Activated CD4-positive, alpha-beta T cell treated with anti-CD3 and anti-CD28 coated beads for 36 hours (primary cell): ENCODE results near the gene TRAPPC10. TPM values are rescaled to one million over a fixed set of nuclear protein-coding genes. Genes with fewer than 3 reads are reported as not detected.

Experiments
- ATAC-seq: fragments of 200-7000 bp; cut with Tn5 transposase; one replicate; pipeline ENCODE4 v1.10.0; 2021; ENCODE audit warnings: mild to moderate bottlenecking, moderate library complexity
- CTCF ChIA-PET: fragments of 350-600 bp; sonication (Branson Sonifier 250); formaldehyde crosslinking; loops from one replicate; lab custom pipeline; 2021; ENCODE audit warnings: antibody characterized with exemption; lab: Charles Lee
- POLR2A ChIA-PET: fragments of 350-600 bp; sonication (Branson Sonifier 250); formaldehyde crosslinking; loops from one replicate; lab custom pipeline; 2021; ENCODE audit warnings: antibody characterized with exemption, inconsistent platforms; lab: Charles Lee
- DNase-seq: peaks from one replicate; pipeline ENCODE4 v3.0.0-alpha.2; 2020
- H3K27ac Mint-ChIP-seq: one replicate; pipeline ENCODE4 v1.8.0; 2021; ENCODE audit warnings: mixed read lengths
- H3K27me3 Mint-ChIP-seq: one replicate; pipeline ENCODE4 v1.8.0; 2021; ENCODE audit warnings: mixed read lengths
- H3K36me3 Mint-ChIP-seq: one replicate; pipeline ENCODE4 v1.8.0; 2021; ENCODE audit warnings: low read depth, mixed read lengths
- H3K4me1 Mint-ChIP-seq: one replicate; pipeline ENCODE4 v1.8.0; 2021; ENCODE audit warnings: mixed read lengths
- H3K4me3 Mint-ChIP-seq: one replicate; pipeline ENCODE4 v1.8.0; 2021; ENCODE audit warnings: mild to moderate bottlenecking, moderate library complexity, mixed read lengths
- H3K9me3 Mint-ChIP-seq: one replicate; pipeline ENCODE4 v1.8.0; 2021; ENCODE audit warnings: low read depth, mixed read lengths
- intact Hi-C, 2 experiments: fragments of 100-400 bp; cut with DNase I in 1 of 2; cut with micrococcal nuclease in 1 of 2; formaldehyde crosslinking; loops; one replicate each; pipeline versions ENCODE4 v1.14.2 to v1.15.1; 2022 to 2024; cut with DNase I, micrococcal nuclease
- total RNA-seq, 2 experiments: library from RNA; stranded (reverse); gene quantifications; one replicate each; pipeline ENCODE4 v1.2.3, GENCODE V29; 2021

TRAPPC10 gene
- total RNA-seq, 2 experiments from 2014 or later = 40.2 to 58.7 TPM

DNA sequence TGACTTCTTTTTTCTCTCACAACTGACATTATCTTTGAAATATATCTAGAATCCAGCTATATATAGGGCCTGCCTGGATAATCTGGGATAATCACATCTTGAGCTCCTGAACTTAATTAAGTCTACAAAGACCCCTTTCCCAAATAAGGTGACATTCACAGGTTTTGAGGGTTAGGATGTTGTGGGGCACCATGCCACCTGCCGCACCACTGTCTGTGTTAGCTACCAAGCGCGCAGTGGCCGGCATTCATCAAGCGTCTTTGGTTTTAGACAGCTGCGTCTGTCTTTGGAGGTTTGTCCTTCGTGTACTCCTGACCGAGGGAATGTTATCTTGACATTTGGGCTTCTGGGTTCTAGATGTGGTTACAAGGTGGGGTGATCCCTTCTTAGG lies 7.5 kb downstream of the TRAPPC10 start:
- no peaks in the 10 kb centered on the region for H3K9me3 Mint-ChIP-seq
- H3K4me3 Mint-ChIP-seq = no peak overlapping the region
- peaks cover 11% of the 10 kb centered on the region for H3K36me3 Mint-ChIP-seq
- DNase-seq (no peak), ATAC-seq (no peak)
- H3K27ac Mint-ChIP-seq = peak overlapping the region; percentile 69
- H3K27me3 Mint-ChIP-seq = no peaks in the 10 kb centered on the region
- peaks cover 86% of the 10 kb centered on the region for H3K4me1 Mint-ChIP-seq
- intact Hi-C loops = loop anchor here in 1 of 2 experiments (10.0 kb wide), 1 partner anchor 905 kb away; the partner anchor contains the start of gene ITGB2
- POLR2A ChIA-PET = interaction anchor here (0.7 to 1.1 kb wide), 3 partner anchors 32 to 67 kb away, joined by 3 to 4 read pairs (median 3); no protein-coding TSS in a partner anchor
- CTCF ChIA-PET = interaction anchor here (0.6 to 1.1 kb wide), 4 partner anchors 31 to 93 kb away, joined by 3 to 4 read pairs (median 4); no protein-coding TSS in a partner anchor

DNA sequence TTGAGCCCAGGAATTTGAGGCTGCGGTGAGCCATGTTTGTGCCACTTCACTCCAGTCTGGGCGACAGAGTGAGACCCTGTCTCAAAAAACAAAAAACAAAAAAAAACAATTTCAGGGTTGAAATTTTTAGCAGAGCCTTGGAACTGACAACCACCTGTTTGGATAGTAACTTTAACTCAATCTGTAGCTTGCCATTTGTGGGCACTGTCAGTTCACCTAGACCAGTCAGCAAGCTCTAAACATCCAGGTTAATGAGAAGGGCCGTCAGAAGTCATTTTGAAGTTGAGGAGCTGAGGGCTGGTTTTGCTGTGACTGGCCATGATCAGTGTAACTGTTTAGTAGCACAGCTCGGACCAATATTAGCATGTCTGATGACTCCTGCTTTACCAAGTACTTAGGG lies 8.4 kb downstream of the TRAPPC10 start:
- DNase-seq (no peak), ATAC-seq (no peak)
- intact Hi-C loops = no loop called here
- Mint-ChIP-seq H3K9me3 (no peaks in the 10 kb centered on the region), H3K27ac (peak overlapping the region; percentile 16), H3K4me3 (no peak overlapping the region), H3K36me3 (peaks cover 11% of the 10 kb centered on the region), H3K4me1 (peaks cover 88% of the 10 kb centered on the region), H3K27me3 (no peaks in the 10 kb centered on the region)
- ChIA-PET POLR2A (interaction anchor here (0.6 to 1.1 kb wide), 2 partner anchors 31 to 178 kb away, joined by 3 read pairs; no protein-coding TSS in a partner anchor), CTCF (interaction anchor here (0.5 to 1.2 kb wide), 2 partner anchors 10 to 25 kb away, joined by 3 to 5 read pairs; no protein-coding TSS in a partner anchor)

DNA sequence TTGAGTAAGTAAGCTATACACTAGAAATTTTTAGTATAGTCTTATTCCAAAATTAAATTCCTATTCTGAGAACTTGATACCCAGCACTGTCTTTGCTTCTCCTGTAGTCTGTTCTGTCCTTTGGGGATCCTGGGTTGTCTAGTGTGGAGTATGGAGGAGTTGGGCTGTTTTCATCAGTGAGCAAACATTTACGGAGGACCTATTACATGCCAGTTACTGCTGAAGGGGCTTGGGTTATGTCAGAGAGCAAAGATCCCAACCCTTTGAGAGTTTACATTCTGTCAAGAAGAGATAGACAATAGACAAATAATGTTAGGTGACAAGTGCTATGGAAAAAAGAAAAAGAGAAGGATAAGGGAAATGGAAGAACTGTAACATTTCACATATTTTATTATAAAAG lies 9.0 kb downstream of the TRAPPC10 start:
- ATAC-seq = no peak
- DNase-seq = no peak
- H3K27me3 Mint-ChIP-seq = no peaks in the 10 kb centered on the region
- H3K4me3 Mint-ChIP-seq = no peak overlapping the region
- H3K27ac Mint-ChIP-seq = peak overlapping the region; percentile 27
- POLR2A ChIA-PET = no interaction called here
- H3K4me1 Mint-ChIP-seq = peaks cover 88% of the 10 kb centered on the region
- H3K9me3 Mint-ChIP-seq = no peaks in the 10 kb centered on the region
- CTCF ChIA-PET = interaction anchor here (1.2 kb wide), 1 partner anchor 10 kb away, joined by 5 read pairs; no protein-coding TSS in a partner anchor
- peaks cover 13% of the 10 kb centered on the region for H3K36me3 Mint-ChIP-seq
- intact Hi-C loops = no loop called here

DNA sequence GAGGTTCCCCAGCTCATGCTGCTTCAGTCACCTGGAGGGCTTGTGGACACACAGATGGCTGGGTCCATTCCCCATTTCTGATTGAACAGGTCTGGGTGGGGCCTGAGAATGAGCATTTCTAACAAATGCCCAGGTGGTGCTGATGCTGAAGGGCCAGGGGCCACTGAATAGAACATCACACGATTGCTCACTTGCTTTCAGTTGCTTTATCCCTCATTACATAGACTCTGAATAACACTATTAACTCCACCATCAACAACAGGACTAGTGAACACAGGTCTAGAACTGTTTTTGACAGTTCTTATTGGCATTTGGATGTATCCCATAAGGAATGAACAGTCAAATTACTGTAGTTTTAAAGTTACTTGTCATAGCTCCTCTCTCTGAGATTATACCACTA lies 12.1 kb downstream of the TRAPPC10 start:
- DNase-seq = peak; percentile 30
- POLR2A ChIA-PET = interaction anchor here (0.7 kb wide), 1 partner anchor 238 kb away, joined by 4 read pairs; no protein-coding TSS in a partner anchor
- peaks cover 15% of the 10 kb centered on the region for H3K36me3 Mint-ChIP-seq
- H3K4me3 Mint-ChIP-seq = no peak overlapping the region
- H3K4me1 Mint-ChIP-seq = peaks cover 87% of the 10 kb centered on the region
- H3K27me3 Mint-ChIP-seq = no peaks in the 10 kb centered on the region
- ATAC-seq = peak; percentile 32
- intact Hi-C loops = no loop called here
- CTCF ChIA-PET = interaction anchor here (0.7 to 2.5 kb wide), 4 partner anchors 9 to 274 kb away, joined by 3 to 12 read pairs (median 4); no protein-coding TSS in a partner anchor
- no peaks in the 10 kb centered on the region for H3K9me3 Mint-ChIP-seq
- peak overlapping the region; percentile 49 for H3K27ac Mint-ChIP-seq

DNA sequence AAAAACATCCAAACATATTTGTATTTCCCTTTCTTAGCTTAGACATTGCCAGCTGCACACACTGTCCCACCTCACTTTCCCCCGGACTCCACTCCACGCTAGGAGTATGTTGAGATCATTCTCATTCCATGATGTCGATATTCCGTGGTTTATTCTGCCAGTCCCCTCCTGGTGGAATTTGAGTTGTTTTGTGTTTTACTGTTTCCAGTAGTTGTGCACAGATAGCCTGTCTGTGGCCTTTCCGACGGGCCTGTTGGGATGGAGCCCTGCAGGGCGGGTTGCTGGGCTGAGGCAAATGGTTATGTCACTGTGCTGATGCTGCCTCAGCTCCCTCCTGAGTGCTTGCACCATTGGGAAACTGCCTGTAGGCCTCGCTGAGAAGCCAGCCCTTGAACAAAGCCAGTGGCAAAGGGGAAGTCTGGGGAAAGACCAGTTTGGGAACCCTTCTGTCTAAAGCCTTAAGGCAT lies 12.8 kb downstream of the TRAPPC10 start:
- ChIA-PET POLR2A (no interaction called here), CTCF (interaction anchor here (1.3 to 2.5 kb wide), 2 partner anchors 10 to 12 kb away, joined by 4 to 12 read pairs; no protein-coding TSS in a partner anchor)
- H3K9me3 Mint-ChIP-seq = no peaks in the 10 kb centered on the region
- DNase-seq = peak; percentile 22
- peak overlapping the region; percentile 83 for H3K27ac Mint-ChIP-seq
- no peak overlapping the region for H3K4me3 Mint-ChIP-seq
- peaks cover 86% of the 10 kb centered on the region for H3K4me1 Mint-ChIP-seq
- H3K36me3 Mint-ChIP-seq = peaks cover 15% of the 10 kb centered on the region
- no peak for ATAC-seq
- intact Hi-C loops = loop anchor here (1.0 kb wide), 2 partner anchors 11 to 13 kb away; partner anchors contain the start of gene TRAPPC10 (in 1 of the 2)
- H3K27me3 Mint-ChIP-seq = no peaks in the 10 kb centered on the region

DNA sequence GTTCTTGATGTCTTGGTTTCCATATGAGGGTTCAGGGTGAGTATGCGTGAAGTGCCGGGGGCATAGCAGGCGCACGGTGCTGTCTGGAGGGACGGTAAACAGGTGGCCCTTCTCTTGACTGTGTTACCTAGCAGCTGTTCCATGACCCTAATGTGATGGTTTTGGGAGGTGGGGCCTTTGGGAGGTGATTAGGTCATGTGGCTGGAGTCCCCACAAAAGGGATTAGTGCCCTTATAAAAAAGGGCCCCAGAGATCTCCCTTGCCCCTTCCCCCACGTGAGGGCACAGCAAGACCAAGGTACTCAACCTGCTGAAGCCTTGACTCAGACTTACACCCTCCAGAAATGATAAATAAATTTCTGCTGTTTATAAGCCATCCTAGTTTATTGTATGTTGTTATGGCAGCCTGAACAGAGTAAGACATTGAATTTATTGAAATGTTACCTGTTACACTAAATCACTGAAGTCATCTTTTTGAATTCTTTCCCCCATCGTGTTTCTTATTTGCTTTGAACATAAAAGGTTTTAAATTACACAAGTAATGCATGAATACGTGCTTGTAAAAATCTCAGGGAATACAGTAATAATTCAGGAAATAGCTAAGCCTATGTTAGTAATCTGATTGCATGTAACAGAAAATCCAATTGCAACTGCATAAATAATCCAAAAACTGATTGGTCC lies 15.6 kb downstream of the TRAPPC10 start:
- intact Hi-C loops = no loop called here
- ATAC-seq (no peak), DNase-seq (no peak)
- Mint-ChIP-seq H3K9me3 (no peaks in the 10 kb centered on the region), H3K36me3 (peaks cover 20% of the 10 kb centered on the region), H3K27ac (no peak overlapping the region), H3K27me3 (no peaks in the 10 kb centered on the region), H3K4me1 (peaks cover 68% of the 10 kb centered on the region), H3K4me3 (no peak overlapping the region)
- ChIA-PET POLR2A (no interaction called here), CTCF (no interaction called here)

DNA sequence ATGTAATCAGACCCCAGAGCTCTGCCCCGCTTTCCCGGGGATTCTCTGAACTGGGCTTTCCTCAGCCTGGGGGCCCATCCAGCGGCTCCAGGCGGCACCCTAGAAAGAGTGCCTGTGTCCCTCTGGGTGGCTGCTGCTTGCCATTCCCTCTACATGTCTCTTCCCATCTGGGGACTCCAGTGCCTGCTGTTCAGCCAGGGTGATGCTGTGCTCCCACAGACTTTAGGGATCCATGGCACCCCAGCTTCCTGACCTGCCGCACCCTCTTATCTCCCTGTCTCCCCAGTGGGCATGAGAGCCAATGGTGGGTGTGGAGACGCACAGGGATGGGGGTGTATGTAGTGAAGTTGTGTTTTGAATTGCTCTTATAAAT lies 16.2 kb downstream of the TRAPPC10 start:
- ChIA-PET CTCF (no interaction called here), POLR2A (no interaction called here)
- no peaks in the 10 kb centered on the region for H3K9me3 Mint-ChIP-seq
- peaks cover 66% of the 10 kb centered on the region for H3K4me1 Mint-ChIP-seq
- DNase-seq (no peak), ATAC-seq (no peak)
- H3K4me3 Mint-ChIP-seq = no peak overlapping the region
- no peak overlapping the region for H3K27ac Mint-ChIP-seq
- peaks cover 22% of the 10 kb centered on the region for H3K36me3 Mint-ChIP-seq
- intact Hi-C loops = no loop called here
- no peaks in the 10 kb centered on the region for H3K27me3 Mint-ChIP-seq

DNA sequence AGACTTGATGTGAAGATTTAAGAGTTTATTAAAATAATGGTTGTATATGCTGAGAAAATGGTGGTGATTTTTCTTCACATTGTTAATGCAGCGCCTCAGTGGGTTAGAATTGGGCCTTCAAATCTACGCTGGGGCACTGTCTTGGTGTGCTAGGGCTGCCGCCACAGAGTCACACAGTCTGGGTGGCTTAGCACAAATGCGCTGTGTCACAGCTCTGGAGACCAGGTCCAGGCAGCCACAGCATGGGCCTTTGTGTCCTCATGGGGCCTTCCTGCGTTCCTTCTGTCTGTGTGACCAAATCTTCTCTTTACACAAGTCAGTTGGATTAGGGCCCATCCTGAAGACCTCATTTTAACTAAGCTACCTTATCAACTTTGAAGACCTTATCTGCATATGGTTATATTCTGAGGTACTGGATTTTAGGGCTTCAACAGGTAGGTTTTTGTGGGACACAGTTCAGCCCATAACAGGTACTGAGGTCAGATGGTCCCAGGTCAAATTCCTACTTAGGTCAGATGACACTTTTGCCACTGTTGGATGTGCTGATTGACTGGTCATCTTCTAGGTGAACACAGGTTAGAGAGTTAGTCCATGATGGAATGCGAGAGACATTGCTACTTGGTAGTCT lies 17.5 kb downstream of the TRAPPC10 start:
- intact Hi-C loops = no loop called here
- DNase-seq (no peak), ATAC-seq (no peak)
- Mint-ChIP-seq H3K36me3 (peaks cover 27% of the 10 kb centered on the region), H3K4me3 (no peak overlapping the region), H3K4me1 (peaks cover 54% of the 10 kb centered on the region), H3K27ac (no peak overlapping the region), H3K27me3 (no peaks in the 10 kb centered on the region), H3K9me3 (no peaks in the 10 kb centered on the region)
- CTCF ChIA-PET = interaction anchor here (0.9 kb wide), 1 partner anchor 12 kb away, joined by 3 read pairs; no protein-coding TSS in a partner anchor
- POLR2A ChIA-PET = interaction anchor here (0.6 kb wide), 1 partner anchor 54 kb away, joined by 3 read pairs; no protein-coding TSS in a partner anchor

DNA sequence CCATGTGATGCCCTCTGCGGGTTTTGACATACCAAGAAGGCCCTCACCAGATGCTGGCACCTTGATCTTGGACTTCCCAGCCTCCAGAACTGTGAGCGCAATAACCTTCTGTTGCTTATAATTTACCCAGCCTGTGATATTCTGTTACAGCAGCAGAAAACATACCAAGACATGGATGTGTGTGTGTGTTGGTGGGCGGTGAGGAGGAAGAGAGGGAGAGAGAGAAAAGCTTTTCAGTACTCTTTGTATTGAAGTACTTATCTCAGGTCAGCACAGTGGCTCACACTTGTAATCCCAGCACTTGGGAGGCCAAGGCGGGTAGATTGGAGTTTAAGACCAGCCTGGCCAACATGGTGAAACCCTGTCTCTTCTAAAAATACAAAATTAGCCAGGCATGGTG lies 23.1 kb downstream of the TRAPPC10 start:
- POLR2A ChIA-PET = no interaction called here
- no peak for DNase-seq
- Mint-ChIP-seq H3K36me3 (peaks cover 48% of the 10 kb centered on the region), H3K4me3 (no peak overlapping the region), H3K9me3 (no peaks in the 10 kb centered on the region), H3K4me1 (peaks cover 10% of the 10 kb centered on the region), H3K27me3 (no peaks in the 10 kb centered on the region), H3K27ac (no peak overlapping the region)
- intact Hi-C loops = loop anchor here in 1 of 2 experiments (5.0 kb wide), 1 partner anchor 58 kb away; no protein-coding TSS in a partner anchor
- ATAC-seq = no peak
- CTCF ChIA-PET = no interaction called here

DNA sequence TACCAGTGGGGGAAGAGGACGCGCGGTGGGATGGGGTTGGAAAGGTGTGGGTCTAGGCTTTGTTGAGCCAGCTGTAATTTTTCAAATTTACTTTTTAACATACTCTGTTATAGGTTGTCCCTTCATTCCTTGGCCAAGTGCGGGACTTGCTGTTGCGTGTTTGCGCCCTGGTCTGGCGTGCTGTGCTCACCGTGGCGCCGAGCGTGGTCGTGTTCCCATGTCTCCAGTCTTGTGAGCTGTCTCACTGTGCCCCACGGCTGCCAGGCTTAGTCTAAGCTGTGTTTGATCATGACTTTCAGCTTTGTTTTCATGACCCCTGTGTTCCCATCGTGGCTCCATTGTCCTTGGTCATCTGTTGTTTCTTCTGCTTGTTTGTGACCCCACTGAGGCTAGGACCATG lies 26.0 kb downstream of the TRAPPC10 start:
- ChIA-PET POLR2A (no interaction called here), CTCF (interaction anchor here (0.8 kb wide), 1 partner anchor 10 kb away, joined by 4 read pairs; no protein-coding TSS in a partner anchor)
- no peak for ATAC-seq
- intact Hi-C loops = loop anchor here (2.0 to 5.0 kb wide), 2 partner anchors 27 to 61 kb away; no protein-coding TSS in a partner anchor
- Mint-ChIP-seq H3K27ac (peak overlapping the region; percentile 66), H3K36me3 (peaks cover 45% of the 10 kb centered on the region), H3K9me3 (no peaks in the 10 kb centered on the region), H3K27me3 (no peaks in the 10 kb centered on the region), H3K4me1 (peaks cover 12% of the 10 kb centered on the region), H3K4me3 (no peak overlapping the region)
- no peak for DNase-seq

DNA sequence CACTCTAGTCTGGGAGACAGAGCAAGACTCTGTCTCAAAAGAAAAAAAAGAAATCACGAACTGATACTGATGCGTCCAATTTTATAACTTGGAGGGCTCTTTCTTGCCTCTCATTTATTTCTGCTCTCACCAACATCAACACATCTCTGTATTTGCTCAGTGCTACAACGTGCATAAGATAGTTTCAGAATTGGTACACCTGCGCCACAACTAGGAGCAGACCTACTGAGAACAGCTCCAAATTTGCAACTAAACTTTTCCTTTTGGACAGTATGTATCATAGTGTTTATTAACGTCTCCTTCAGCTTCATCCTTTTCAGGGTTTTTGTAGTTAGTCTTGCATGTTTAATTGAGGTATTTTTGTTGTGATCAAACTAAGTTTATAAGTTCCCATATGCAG lies 27.7 kb downstream of the TRAPPC10 start:
- peaks cover 39% of the 10 kb centered on the region for H3K36me3 Mint-ChIP-seq
- H3K9me3 Mint-ChIP-seq = no peaks in the 10 kb centered on the region
- POLR2A ChIA-PET = no interaction called here
- peak; percentile 73 for ATAC-seq
- H3K27ac Mint-ChIP-seq = no peak overlapping the region
- peaks cover 16% of the 10 kb centered on the region for H3K4me1 Mint-ChIP-seq
- intact Hi-C loops = loop anchor here (2.0 to 5.0 kb wide), 2 partner anchors 25 to 63 kb away; no protein-coding TSS in a partner anchor
- no peaks in the 10 kb centered on the region for H3K27me3 Mint-ChIP-seq
- CTCF ChIA-PET = interaction anchor here (0.8 to 1.4 kb wide), 2 partner anchors 23 to 54 kb away, joined by 3 read pairs; no protein-coding TSS in a partner anchor
- no peak overlapping the region for H3K4me3 Mint-ChIP-seq
- no peak for DNase-seq
